HepG2 (cell line): ENCODE measurements around the gene MCM8. TPM values are rescaled to one million over a fixed set of nuclear protein-coding genes. Genes with fewer than 3 reads are reported as not detected.

Experiments
- BORCS8-MEF2B ChIP-seq: sonication (generic); formaldehyde crosslinking; IDR thresholded peaks from 2 replicates; pipeline ENCODE4 v1.8.0; 2022; ENCODE audit warnings: mild to moderate bottlenecking, missing genetic modification reagents
- ESRRA ChIP-seq: sonication (generic); formaldehyde crosslinking; IDR thresholded peaks from 2 replicates; pipeline ENCODE4 v1.5.1; 2020; ENCODE audit warnings: mild to moderate bottlenecking, low read depth, missing genetic modification reagents
- HES4 ChIP-seq: sonication (generic); formaldehyde crosslinking; IDR thresholded peaks from 2 replicates; pipeline ENCODE4 v1.9.0; 2021; ENCODE audit warnings: mild to moderate bottlenecking, missing genetic modification reagents, borderline replicate concordance
- JUN ChIP-seq: sonication (generic); formaldehyde crosslinking; IDR thresholded peaks from 2 replicates; pipeline ENCODE4 v1.4.0; 2020; ENCODE audit warnings: mild to moderate bottlenecking, missing genetic modification reagents
- MTF1 ChIP-seq: sonication (generic); formaldehyde crosslinking; IDR thresholded peaks from 2 replicates; pipeline ENCODE4 v1.5.0; 2020; ENCODE audit warnings: missing genetic modification reagents
- RFXAP ChIP-seq: sonication (generic); formaldehyde crosslinking; IDR thresholded peaks from 2 replicates; pipeline ENCODE4 v1.4.0; 2020; ENCODE audit warnings: missing genetic modification reagents, borderline replicate concordance
- RORA ChIP-seq: sonication (generic); formaldehyde crosslinking; IDR thresholded peaks from 2 replicates; pipeline ENCODE4 v1.5.0; 2020; ENCODE audit warnings: mild to moderate bottlenecking, missing genetic modification reagents, moderate library complexity
- RXRA ChIP-seq: sonication (generic); formaldehyde crosslinking; IDR thresholded peaks from 2 replicates; pipeline ENCODE4 v1.5.1; 2020; ENCODE audit warnings: missing genetic modification reagents
- SP2 ChIP-seq: sonication (generic); formaldehyde crosslinking; IDR thresholded peaks from 2 replicates; pipeline ENCODE4 v1.5.1; 2020; ENCODE audit warnings: mild to moderate bottlenecking, missing genetic modification reagents
- SRSF1 ChIP-seq: fragments of 200-400 bp; formaldehyde crosslinking; optimal IDR thresholded peaks from 2 replicates; pipeline ENCODE3; 2017; ENCODE audit warnings: mild to moderate bottlenecking, low read depth, low read length, moderate library complexity
- STAG1 ChIP-seq: sonication (generic); formaldehyde crosslinking; IDR thresholded peaks from 2 replicates; pipeline ENCODE4 v1.4.0; 2020; ENCODE audit warnings: missing genetic modification reagents
- TEAD2 ChIP-seq: sonication (generic); formaldehyde crosslinking; IDR thresholded peaks from 2 replicates; pipeline ENCODE4 v1.9.0; 2021; ENCODE audit warnings: missing genetic modification reagents
- ZNF543 ChIP-seq: sonication (generic); formaldehyde crosslinking; IDR thresholded peaks from 2 replicates; pipeline ENCODE4 v1.4.0; 2020; ENCODE audit warnings: mild to moderate bottlenecking, missing genetic modification reagents
- ZNF567 ChIP-seq: sonication (generic); formaldehyde crosslinking; IDR thresholded peaks from 2 replicates; pipeline ENCODE4 v1.8.1; 2023; ENCODE audit warnings: mild to moderate bottlenecking, missing genetic modification reagents, borderline replicate concordance
- ZNF782 ChIP-seq: sonication (generic); formaldehyde crosslinking; IDR thresholded peaks from 2 replicates; pipeline ENCODE4 v1.4.0; 2020; ENCODE audit warnings: missing genetic modification reagents, mild to moderate bottlenecking, borderline replicate concordance
- polyA plus RNA-seq, 8 experiments: library from polyadenylated mRNA; depleted of rRNA in 3 of 8; stranded (reverse) in 7 of 8; unstranded in 1 of 8; fragments of >200 nt; fragmentation: Illumina TruSeq in 4 of 8; extraction: Trizol in 4 of 8; gene quantifications; 2 replicates each; pipeline versions ENCODE4 v1.2.1 to v1.2.3, GENCODE V29; 2011 to 2016; ENCODE audit warnings: low read depth in 4 of 8, missing spikeins in 1 of 8, mixed read lengths in 1 of 8; ENCODE audit not compliant: insufficient read depth in 1 of 8
- total RNA-seq, 5 experiments: library from RNA; depleted of rRNA; stranded (reverse); fragments of >200 nt; fragmentation: Illumina TruSeq; extraction: Trizol; gene quantifications; 2 replicates each; pipeline ENCODE4 v1.2.3, GENCODE V29; 2016; ENCODE audit warnings: low read depth in 1 of 5
- TF ChIP-seq, protein P1 (sequence below), 2 experiments: fragments of 450-650 bp in 1 of 2; sonication (generic) in 1 of 2; formaldehyde crosslinking in 1 of 2; IDR thresholded peaks; 2 replicates each; pipeline versions ENCODE4 v1.6.1 to v1.8.0; 2016 to 2022; ENCODE audit warnings: antibody characterized with exemption in 1 of 2, mild to moderate bottlenecking in 1 of 2, missing genetic modification reagents in 1 of 2
- TF ChIP-seq, protein P2 (sequence below): sonication (generic); IDR thresholded peaks from 2 replicates; pipeline ENCODE4 v1.6.1; 2016; ENCODE audit warnings: low read depth, borderline replicate concordance
- TF ChIP-seq, protein P3 (sequence below): IDR thresholded peaks from 2 replicates; pipeline ENCODE4 v1.6.1; 2012; ENCODE audit warnings: inconsistent platforms
- TF ChIP-seq, protein P4 (sequence below): sonication (generic); formaldehyde crosslinking; IDR thresholded peaks from 2 replicates; pipeline ENCODE4 v1.8.1; 2023; ENCODE audit warnings: mild to moderate bottlenecking, missing genetic modification reagents

The MCM8 gene
- total and polyA plus RNA-seq, 2 of the 13 experiments (the other 11 are each of a cell fraction or from before 2014, with no cell fraction given) = 11.5 to 59.3 TPM

DNA sequence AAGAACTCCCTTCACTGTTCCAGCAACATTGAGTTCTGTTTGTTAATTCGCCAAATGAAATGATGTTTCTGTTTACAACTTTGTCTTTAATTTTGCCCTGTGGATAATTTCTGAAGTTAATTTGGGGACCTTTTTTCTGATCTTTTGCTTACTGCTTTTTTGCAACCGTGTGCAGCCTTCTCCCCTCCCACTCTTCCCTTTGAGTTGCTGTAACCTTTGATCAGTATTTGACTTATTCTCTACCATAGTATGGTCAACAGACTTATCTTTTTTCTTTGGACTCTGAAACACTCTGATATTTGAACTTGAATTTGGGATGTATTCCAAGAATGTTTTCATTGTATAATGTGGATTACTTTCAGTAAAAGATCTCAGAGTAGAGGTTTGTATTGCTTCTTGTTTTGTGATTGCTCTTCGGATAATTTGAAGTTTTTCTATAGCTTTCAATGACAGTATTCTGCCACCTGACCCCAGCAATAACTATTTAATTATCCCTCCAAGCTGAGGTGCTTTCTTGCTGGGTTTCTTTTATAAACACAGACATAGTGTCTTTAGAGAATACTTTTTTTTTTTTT is 57.2 kb downstream of the MCM8 start (continued):
- TF ChIP-seq, protein P1, sequence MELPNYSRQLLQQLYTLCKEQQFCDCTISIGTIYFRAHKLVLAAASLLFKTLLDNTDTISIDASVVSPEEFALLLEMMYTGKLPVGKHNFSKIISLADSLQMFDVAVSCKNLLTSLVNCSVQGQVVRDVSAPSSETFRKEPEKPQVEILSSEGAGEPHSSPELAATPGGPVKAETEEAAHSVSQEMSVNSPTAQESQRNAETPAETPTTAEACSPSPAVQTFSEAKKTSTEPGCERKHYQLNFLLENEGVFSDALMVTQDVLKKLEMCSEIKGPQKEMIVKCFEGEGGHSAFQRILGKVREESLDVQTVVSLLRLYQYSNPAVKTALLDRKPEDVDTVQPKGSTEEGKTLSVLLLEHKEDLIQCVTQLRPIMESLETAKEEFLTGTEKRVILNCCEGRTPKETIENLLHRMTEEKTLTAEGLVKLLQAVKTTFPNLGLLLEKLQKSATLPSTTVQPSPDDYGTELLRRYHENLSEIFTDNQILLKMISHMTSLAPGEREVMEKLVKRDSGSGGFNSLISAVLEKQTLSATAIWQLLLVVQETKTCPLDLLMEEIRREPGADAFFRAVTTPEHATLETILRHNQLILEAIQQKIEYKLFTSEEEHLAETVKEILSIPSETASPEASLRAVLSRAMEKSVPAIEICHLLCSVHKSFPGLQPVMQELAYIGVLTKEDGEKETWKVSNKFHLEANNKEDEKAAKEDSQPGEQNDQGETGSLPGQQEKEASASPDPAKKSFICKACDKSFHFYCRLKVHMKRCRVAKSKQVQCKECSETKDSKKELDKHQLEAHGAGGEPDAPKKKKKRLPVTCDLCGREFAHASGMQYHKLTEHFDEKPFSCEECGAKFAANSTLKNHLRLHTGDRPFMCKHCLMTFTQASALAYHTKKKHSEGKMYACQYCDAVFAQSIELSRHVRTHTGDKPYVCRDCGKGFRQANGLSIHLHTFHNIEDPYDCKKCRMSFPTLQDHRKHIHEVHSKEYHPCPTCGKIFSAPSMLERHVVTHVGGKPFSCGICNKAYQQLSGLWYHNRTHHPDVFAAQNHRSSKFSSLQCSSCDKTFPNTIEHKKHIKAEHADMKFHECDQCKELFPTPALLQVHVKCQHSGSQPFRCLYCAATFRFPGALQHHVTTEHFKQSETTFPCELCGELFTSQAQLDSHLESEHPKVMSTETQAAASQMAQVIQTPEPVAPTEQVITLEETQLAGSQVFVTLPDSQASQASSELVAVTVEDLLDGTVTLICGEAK (IDR thresholded peaks at IDR 0.05) = no peak
- TF ChIP-seq, protein P1 (CRISPR knock-in tag; IDR thresholded peaks at IDR 0.05) = no peak
- TF ChIP-seq BORCS8-MEF2B (CRISPR knock-in tag) = no peak
- no peak for TF ChIP-seq ZNF567 (CRISPR knock-in tag)
- TF ChIP-seq RXRA (CRISPR knock-in tag) = no peak
- peak; percentile 39; the same call in 1 of the 2 replicates for TF ChIP-seq ZNF543
- no peak for TF ChIP-seq TEAD2 (CRISPR knock-in tag)
- TF ChIP-seq, protein P2, sequence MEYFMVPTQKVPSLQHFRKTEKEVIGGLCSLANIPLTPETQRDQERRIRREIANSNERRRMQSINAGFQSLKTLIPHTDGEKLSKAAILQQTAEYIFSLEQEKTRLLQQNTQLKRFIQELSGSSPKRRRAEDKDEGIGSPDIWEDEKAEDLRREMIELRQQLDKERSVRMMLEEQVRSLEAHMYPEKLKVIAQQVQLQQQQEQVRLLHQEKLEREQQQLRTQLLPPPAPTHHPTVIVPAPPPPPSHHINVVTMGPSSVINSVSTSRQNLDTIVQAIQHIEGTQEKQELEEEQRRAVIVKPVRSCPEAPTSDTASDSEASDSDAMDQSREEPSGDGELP = peak; percentile 59; the same call in 1 of the 2 replicates
- TF ChIP-seq RORA (CRISPR knock-in tag) = no peak
- no peak for TF ChIP-seq SP2
- TF ChIP-seq, protein P3, sequence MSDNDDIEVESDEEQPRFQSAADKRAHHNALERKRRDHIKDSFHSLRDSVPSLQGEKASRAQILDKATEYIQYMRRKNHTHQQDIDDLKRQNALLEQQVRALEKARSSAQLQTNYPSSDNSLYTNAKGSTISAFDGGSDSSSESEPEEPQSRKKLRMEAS = no peak
- peak; percentile 96; the same call in 1 of the 2 replicates for TF ChIP-seq MTF1
- no peak for TF ChIP-seq ZNF782 (CRISPR knock-in tag)
- TF ChIP-seq ESRRA (CRISPR knock-in tag) = peak; percentile 54; the same call in 1 of the 2 replicates
- TF ChIP-seq JUN (CRISPR knock-in tag) = no peak
- no peak for TF ChIP-seq SRSF1
- TF ChIP-seq RFXAP = 0 out of 2 replicates have a peak, but pooled peaks have one; percentile 35
- TF ChIP-seq HES4 (CRISPR knock-in tag) = no peak
- TF ChIP-seq, protein P4, sequence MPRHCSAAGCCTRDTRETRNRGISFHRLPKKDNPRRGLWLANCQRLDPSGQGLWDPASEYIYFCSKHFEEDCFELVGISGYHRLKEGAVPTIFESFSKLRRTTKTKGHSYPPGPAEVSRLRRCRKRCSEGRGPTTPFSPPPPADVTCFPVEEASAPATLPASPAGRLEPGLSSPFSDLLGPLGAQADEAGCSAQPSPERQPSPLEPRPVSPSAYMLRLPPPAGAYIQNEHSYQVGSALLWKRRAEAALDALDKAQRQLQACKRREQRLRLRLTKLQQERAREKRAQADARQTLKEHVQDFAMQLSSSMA (CRISPR knock-in tag) = no peak
- peak; percentile 7; the same call in 1 of the 2 replicates for TF ChIP-seq STAG1
